Measurements from ENCODE around the gene SH3RF2. TPM values are rescaled to one million over a fixed set of nuclear protein-coding genes. Genes with fewer than 3 reads are reported as not detected.

The SH3RF2 gene
- total RNA-seq, 4 donors from 2014 or later = 129 to 334 (median 160) TPM

DNA sequence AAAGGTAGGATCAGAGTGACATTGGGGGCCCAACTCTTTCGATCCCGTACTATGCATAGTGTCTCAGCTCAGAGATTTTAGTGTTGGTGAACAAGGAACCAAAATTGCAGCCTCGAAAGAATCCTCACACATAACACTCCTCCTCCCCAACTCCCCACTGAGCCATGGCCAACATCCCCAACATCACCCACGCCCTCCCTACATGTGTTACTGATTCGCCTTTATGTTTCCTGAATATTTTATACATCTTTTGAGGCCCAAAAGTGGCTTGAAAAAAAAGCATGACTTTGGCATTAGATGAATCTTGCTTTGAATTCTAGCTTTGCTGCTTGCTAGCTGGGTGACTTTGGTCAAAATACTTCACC, 123.8 kb downstream of the SH3RF2 start:
- H3K36me3 ChIP-seq = peaks cover 52% of the 10 kb centered on the region
- no peak for DNase-seq (ENCODE audit: low spot score in 2 of 2)

DNA sequence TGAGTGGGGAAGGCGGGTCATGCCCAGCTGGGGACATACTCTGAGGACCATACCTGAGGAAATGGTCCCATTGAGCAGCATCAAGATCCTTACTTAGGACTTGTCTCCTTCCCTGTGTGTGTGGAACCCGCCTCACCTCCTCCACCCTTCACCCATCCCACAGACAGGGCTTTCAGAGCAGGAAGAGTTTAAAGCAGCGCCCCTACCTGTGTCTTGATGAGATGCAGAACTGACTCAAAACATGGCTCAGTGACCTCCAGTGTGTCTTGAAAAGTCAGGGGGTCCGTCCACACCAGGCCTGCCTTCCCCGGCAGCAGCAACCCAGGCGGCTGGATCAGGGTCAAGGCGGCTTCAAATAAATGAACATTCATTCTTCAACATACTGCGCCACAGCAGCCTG, 130.6 kb downstream of the SH3RF2 start:
- TF ChIP-seq POLR2A (IDR thresholded peaks at IDR 0.05) (no peak), POLR2AphosphoS5 (IDR thresholded peaks at IDR 0.05) (no peak), EP300 (IDR thresholded peaks at IDR 0.05) (no peak)
- TF ChIP-seq, protein P1, sequence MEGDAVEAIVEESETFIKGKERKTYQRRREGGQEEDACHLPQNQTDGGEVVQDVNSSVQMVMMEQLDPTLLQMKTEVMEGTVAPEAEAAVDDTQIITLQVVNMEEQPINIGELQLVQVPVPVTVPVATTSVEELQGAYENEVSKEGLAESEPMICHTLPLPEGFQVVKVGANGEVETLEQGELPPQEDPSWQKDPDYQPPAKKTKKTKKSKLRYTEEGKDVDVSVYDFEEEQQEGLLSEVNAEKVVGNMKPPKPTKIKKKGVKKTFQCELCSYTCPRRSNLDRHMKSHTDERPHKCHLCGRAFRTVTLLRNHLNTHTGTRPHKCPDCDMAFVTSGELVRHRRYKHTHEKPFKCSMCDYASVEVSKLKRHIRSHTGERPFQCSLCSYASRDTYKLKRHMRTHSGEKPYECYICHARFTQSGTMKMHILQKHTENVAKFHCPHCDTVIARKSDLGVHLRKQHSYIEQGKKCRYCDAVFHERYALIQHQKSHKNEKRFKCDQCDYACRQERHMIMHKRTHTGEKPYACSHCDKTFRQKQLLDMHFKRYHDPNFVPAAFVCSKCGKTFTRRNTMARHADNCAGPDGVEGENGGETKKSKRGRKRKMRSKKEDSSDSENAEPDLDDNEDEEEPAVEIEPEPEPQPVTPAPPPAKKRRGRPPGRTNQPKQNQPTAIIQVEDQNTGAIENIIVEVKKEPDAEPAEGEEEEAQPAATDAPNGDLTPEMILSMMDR (IDR thresholded peaks at IDR 0.05) = no peak
- peaks cover 17% of the 10 kb centered on the region for H3K36me3 ChIP-seq

More for the DNA sequence above, 123.8 kb downstream of the SH3RF2 start:
- Histone ChIP-seq H3K4me1 (no peaks in the 10 kb centered on the region), H3K4me3 (no peak overlapping the region), H3K27me3 (no peaks in the 10 kb centered on the region), H3K9me3 (no peaks in the 10 kb centered on the region), H3K27ac (no peak overlapping the region)
- 88% methylated on average over 5 of the region's 5 CpGs for WGBS
- TF ChIP-seq POLR2A (IDR thresholded peaks at IDR 0.05) (no peak), EP300 (IDR thresholded peaks at IDR 0.05) (no peak), POLR2AphosphoS5 (IDR thresholded peaks at IDR 0.05) (no peak)
- TF ChIP-seq, protein P1 (IDR thresholded peaks at IDR 0.05) = no peak

DNA sequence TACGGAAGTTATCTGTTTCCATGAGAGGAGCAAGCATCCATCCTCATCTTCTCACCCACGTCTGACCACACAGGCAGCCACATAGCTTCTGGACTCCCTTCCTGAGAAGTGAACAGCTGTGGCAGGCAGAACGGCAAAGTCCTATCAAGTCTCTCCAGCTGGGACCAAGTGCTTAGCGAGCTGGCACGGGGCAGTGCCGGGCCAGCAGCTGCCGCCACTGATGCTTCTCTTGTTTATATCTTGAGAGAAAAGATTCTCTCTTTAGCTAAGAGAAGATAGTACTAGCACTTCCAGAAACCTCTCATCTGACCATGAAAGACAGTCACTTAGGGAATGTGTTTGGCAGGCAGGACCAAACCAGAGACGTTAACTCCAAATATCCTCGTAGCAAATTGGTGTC, 131.8 kb downstream of the SH3RF2 start:
- Histone ChIP-seq H3K9me3 (no peaks in the 10 kb centered on the region), H3K27me3 (no peaks in the 10 kb centered on the region), H3K4me3 (no peak overlapping the region), H3K4me1 (peaks cover 2% of the 10 kb centered on the region), H3K36me3 (peaks cover 6% of the 10 kb centered on the region), H3K27ac (no peak overlapping the region)
- 58% methylated on average over 8 of the region's 9 CpGs for WGBS
- no peak for TF ChIP-seq POLR2A (IDR thresholded peaks at IDR 0.05)
- DNase-seq (ENCODE audit: low spot score in 2 of 2) = no peak

More for the DNA sequence above, 130.6 kb downstream of the SH3RF2 start:
- Histone ChIP-seq H3K9me3 (no peaks in the 10 kb centered on the region), H3K4me3 (no peak overlapping the region), H3K27ac (no peak overlapping the region), H3K4me1 (peaks cover 2% of the 10 kb centered on the region), H3K27me3 (no peaks in the 10 kb centered on the region)
- DNase-seq (ENCODE audit: low spot score in 2 of 2) = no peak
- 98% methylated on average over 8 of the region's 8 CpGs for WGBS

DNA sequence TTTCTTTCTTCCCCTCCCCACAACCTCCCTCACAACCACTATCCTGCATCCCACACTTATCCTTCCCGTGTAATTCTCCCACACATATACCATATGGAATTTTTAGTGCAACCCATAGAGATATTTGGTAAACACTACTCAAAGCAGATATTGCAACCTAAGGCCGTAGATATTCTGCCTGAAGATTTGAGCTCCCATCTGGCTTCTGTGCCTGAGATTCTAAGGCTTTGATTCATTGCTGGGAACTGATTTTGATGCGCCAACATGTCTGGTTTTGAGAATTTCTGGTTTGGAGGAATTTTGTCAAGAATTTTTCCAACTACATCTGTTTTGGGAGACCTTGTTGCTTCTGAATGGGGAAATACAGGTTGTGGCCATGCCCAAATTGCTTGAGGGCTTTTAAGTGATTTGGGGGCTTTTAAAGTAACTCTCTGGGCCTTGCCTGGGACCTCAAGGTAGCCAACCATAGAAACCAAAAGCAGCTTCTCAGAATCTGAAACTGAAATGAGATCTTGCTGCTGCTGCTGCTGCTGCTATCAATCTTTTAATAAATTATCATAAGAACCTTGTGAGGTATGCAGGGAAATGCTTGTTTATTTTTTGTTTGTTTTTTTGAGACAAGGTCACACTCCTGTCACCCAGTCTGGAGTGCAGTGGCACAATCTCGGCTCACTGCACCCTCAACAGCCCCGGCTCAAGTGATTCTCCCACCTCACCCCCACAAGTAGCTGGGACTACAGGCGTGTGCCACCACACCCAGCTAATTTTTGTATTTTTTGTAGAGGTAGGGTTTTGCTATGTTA, 132.8 kb downstream of the SH3RF2 start:
- Histone ChIP-seq H3K4me3 (no peak overlapping the region), H3K36me3 (peaks cover 2% of the 10 kb centered on the region), H3K27ac (no peak overlapping the region), H3K4me1 (peaks cover 2% of the 10 kb centered on the region), H3K9me3 (no peaks in the 10 kb centered on the region), H3K27me3 (no peaks in the 10 kb centered on the region)
- 90% methylated on average over 6 of the region's 6 CpGs for WGBS
- TF ChIP-seq POLR2AphosphoS5 (IDR thresholded peaks at IDR 0.05) = no peak
- TF ChIP-seq, protein P1 (IDR thresholded peaks at IDR 0.05) = no peak
- no peak for DNase-seq (ENCODE audit: low spot score in 2 of 2)

DNA sequence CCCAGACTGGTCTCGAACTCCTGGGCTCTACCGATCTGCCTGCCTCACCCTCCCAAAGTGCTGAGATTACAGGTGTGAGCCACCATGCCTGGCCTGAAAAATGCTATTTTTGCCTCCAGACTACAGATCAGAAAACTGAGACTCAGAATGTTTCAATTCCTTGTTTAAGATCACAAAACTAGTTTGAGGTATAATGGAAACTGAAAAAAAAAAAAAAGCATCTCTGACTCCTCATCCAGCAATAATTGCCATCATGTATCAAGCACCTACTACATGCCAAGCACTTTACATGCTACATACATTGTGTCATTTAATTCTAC, 133.4 kb downstream of the SH3RF2 start:
- H3K27ac ChIP-seq = no peak overlapping the region
- H3K4me1 ChIP-seq = peaks cover 2% of the 10 kb centered on the region
- no peak for DNase-seq (ENCODE audit: low spot score in 2 of 2)
- H3K4me3 ChIP-seq = no peak overlapping the region
- no peaks in the 10 kb centered on the region for H3K27me3 ChIP-seq
- no peaks in the 10 kb centered on the region for H3K9me3 ChIP-seq
- TF ChIP-seq EP300 (IDR thresholded peaks at IDR 0.05) (no peak), POLR2A (IDR thresholded peaks at IDR 0.05) (no peak), POLR2AphosphoS5 (IDR thresholded peaks at IDR 0.05) (no peak)
- H3K36me3 ChIP-seq = peaks cover 2% of the 10 kb centered on the region
- WGBS = 100% methylated on average over 2 of the region's 2 CpGs

DNA sequence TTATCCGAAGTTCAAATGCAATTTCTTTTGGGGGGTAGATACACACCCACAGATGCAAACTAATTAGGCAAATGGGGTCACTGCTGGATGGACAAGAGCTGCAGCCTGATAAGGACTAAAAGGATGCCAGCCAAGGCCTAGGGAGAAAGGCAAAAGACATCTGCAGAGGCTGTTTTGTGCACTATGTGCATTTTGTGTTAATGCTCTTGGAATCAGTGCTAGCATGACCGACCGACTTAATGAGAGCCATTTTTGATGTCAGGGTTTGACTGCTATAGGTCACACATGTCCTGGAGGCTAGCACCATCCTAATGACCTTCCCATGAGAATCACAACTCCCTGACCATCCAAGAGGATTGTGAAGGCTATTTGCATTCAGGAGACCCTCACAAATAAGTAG, 134.4 kb downstream of the SH3RF2 start:
- H3K27ac ChIP-seq = no peak overlapping the region
- H3K4me1 ChIP-seq = peaks cover 2% of the 10 kb centered on the region

More for the DNA sequence above, 134.4 kb downstream of the SH3RF2 start:
- Histone ChIP-seq H3K36me3 (peaks cover 2% of the 10 kb centered on the region), H3K9me3 (no peaks in the 10 kb centered on the region), H3K27me3 (no peaks in the 10 kb centered on the region), H3K4me3 (no peak overlapping the region)
- WGBS = 84% methylated on average over 3 of the region's 3 CpGs
- TF ChIP-seq, protein P1 (IDR thresholded peaks at IDR 0.05) = no peak
- no peak for TF ChIP-seq POLR2AphosphoS5 (IDR thresholded peaks at IDR 0.05)
- no peak for TF ChIP-seq POLR2A (IDR thresholded peaks at IDR 0.05)
- no peak for TF ChIP-seq EP300 (IDR thresholded peaks at IDR 0.05)
- DNase-seq (ENCODE audit: low spot score in 2 of 2) = no peak

All from suprapubic skin (tissue), 4 donors.